GM04503 (cell line): ENCODE results near the gene HPGDS.
"Not testable (repeated sequence)": the region's sequence is repeated elsewhere in the genome, so short reads cannot be mapped to it uniquely, and the experiment has no call there.

Source experiments
- DNase-seq: peaks from one replicate; pipeline ENCODE4 v3.0.0-alpha.2; 2012; ENCODE audit warnings: low read depth

The HPGDS gene

GRCh38 chr4:94357624-94358023 lies 15.0 kb upstream of the HPGDS start:
- no peak for DNase-seq

GRCh38 chr4:94356444-94356843 lies 13.8 kb upstream of the HPGDS start:
- DNase-seq = no peak

DNA sequence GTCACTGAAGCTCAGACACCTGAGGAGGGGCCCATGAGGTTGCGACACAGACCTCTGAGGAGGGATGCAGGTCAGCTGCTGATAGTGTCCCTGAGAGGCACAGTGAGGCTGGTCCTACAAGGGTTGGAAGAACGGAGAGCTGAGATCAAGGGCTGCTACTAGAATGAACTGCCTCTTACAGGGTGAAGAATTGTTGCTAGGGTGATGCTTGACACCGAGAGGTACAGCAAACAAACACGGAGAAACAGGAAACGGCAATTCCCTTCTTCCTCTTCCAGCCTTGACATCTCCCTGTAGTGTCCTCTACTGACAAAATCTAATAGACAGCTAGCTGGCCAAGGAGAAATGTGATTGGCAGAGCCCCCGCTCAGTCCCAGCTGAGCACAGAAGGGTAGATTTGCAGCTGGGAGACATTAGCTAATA lies 11.8 kb upstream of the HPGDS start:
- DNase-seq = no peak

- no peak for DNase-seq
Measured at GRCh38 chr4:94352996-94353395, 10.4 kb upstream of the HPGDS start.

- DNase-seq = no peak
Measured at GRCh38 chr4:94352163-94352562, 9.5 kb upstream of the HPGDS start.

DNA sequence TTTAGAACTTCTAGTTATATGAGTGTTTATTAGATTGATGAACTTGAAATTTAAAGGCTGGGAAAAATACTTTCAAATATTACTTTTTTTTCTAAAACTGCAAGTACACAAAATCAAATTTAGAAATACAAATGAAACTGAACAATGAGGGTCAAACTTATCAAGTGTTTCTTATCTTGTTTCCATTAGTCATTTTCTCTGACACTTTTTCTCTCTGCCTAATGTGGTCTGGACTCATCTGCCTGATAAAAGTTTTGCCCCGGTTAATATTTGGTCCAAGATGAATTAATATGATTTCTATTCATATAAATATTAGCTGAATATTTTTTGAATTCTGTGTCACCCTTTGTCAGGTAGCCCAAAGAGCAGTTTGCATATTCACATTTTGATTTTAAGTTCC lies 8.7 kb upstream of the HPGDS start:
- no peak for DNase-seq

DNA sequence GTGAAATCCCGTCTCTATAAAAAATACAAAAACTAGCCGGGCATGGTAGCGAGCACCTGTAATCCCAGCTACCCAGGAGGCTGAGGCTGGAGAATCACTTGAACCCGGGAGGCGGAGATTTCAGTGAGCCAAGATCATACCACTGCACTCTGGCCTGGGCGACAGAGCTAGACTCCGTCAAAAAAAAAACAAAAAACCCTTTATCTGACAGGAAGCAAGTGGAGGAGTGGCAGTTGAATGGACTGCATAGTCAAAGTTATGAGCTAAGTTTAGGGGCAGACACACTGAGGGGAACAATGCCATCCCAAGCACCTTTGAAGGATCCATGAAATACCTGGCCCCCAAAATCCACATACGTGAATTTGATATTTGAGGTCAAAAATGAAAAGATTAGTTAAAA lies 7.5 kb upstream of the HPGDS start:
- no peak for DNase-seq

- no peak for DNase-seq
Measured at GRCh38 chr4:94349193-94349592, 6.6 kb upstream of the HPGDS start.

DNA sequence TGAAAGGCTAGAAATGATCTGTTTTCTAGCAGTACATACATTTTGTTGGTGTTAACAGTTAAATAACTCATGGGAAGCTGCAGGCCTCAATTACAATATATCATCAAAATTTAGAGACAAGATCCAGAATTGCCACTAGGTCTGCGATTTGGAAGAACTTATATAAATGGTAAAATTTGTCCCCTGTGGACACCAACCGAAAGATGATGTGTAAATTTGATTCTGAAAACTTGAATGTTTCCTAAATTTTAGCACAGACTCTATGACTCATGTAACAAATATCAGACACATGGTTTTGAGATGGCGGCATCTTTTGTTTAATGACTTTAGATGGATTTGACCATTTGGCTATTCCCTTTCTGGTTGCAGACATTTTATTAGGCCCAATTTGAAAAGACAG lies 6.0 kb upstream of the HPGDS start:
- no peak for DNase-seq

GRCh38 chr4:94346541-94346940 lies 3.9 kb upstream of the HPGDS start:
- DNase-seq = no peak

- no peak for DNase-seq
Measured at GRCh38 chr4:94345969-94346368, 3.3 kb upstream of the HPGDS start.

DNA sequence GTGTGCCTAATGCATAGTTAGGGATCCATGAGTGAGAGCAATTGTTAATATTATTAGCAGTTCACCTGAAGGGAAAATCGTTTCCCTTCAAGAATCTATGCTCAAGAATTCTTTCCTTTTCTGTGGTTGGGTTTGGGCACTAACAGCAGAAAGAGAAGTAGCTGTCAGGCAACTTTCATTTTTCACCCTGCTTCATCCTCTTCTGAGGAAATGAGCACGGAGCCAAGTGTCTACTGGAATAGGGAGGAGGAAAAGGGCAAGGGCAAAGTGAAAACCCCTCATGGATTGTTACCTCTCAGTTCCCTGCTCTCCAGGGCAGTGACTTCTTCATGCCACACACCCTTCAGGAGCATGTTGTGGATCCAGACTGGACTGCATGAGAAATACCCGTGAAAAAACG lies 2.6 kb upstream of the HPGDS start:
- DNase-seq = no peak

DNA sequence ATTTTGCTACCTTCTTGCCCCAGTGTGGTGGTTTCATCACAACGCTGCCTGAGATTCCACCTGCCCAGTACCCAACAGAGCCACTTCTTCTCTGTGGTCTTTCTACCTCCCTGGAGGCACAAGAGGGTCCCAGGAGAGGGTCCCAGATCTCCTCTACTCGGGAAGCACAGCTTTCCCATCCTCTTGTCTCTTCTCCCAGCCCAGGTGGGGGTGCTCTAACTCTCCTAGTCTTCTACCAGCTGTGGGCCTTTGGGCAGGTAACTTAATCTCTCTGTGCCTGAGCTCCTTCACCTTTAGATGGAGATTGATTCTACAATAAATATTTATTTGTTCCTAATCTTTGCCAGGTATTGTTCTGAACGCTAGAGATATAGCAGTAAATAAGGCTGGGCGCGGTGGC lies 1.8 kb upstream of the HPGDS start:
- DNase-seq = no peak

DNA sequence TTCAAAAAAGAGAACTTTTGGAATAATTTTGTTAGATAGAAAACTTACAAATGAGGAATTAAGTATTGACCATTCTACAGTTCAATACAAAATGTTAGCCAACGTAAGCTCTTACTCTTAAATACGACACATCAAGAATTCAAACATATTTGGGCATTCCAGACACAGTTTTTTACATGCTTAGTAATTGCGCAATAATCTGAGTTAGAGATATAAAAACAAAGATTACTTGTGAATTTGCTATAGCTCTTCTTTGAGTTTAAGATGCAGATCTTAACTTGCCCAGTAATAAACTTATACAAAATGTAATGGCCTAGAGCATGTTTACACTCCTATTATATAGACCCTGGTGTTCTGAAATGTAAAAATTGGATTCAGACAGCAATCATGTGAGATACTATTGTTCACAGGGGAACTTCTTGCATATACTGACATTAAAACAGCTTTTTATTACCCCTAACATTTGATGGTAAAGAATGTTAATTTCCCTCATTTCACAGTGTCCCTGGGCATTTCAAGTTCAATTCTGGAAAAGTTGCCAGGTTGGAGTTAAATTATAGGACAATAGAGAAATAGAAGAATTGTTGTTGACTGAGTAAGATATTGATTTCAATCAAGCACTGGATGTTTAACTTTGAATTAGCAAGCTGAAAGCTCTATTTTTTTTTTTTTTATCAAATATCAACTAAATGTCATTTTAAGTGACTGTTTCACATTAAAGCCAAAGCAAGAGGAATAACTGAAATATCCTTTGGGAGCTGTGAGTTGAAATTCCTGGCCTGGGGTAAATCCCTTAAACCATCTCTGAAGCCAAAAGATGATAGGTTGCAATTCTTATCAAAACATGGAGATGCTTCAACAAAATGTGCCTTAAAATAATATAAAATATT lies 910 bp downstream of the HPGDS start:
- no peak for DNase-seq

DNA sequence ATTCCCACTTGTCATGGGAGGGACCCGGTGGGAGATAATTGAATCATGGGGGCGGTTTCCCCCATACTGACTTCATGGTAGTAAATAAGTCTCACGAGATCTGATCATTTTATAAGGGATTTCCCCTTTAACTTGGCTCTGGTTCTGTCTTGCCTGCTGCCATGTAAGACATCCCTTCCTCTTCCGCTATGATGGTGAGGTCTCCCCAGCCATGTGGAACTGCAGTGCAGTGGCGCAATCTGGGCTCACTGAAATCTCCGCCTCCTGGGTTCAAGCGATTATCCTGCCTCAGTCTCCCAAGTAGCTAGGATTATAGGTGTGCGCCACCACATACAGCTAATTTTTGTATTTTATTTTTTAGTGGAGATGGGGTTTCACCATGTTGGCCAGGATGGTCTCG lies 2.9 kb downstream of the HPGDS start:
- no peak for DNase-seq

- DNase-seq = no peak
Measured at GRCh38 chr4:94338681-94339351, 3.8 kb downstream of the HPGDS start.

DNA sequence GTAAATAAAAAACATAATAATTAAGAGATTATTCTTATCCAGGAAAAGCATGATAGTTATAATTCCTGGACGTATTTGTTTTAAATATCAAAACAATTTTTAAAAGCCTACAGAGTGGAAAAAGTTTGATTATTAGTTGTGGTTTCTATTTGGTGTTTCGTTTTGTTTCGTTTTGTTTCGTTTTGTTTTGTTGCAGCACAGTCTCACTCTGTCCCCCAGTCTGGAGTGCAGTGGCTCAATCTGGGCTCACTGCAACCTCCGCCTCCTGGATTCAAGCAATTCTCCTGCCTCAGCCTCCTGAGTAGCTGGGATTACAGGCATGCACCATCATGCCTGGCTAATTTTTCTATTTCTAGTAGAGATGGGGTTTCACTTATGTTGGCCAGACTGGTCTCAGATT lies 5.8 kb downstream of the HPGDS start:
- not testable (repeated sequence) for DNase-seq

GRCh38 chr4:94336303-94336702 lies 6.3 kb downstream of the HPGDS start:
- DNase-seq = no peak

DNA sequence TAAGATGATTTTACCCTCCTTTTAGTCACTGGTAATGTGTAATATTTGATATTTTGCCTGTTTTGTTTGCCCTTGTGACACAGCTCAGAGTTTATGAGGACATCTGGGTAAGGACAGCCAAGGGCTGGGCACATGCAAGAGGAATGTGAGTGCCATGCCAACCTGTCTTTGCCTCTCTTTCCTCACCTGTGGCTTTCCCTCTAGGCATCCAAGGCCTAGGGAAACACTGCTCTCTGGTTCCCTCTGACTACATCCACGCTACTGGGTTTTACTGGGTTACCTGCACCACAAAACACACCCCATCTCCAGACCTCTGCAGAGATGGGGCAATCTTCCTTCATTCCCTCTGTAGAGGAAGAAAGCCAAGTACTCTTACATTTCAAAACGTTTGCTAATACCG lies 7.7 kb downstream of the HPGDS start:
- DNase-seq = no peak

DNA sequence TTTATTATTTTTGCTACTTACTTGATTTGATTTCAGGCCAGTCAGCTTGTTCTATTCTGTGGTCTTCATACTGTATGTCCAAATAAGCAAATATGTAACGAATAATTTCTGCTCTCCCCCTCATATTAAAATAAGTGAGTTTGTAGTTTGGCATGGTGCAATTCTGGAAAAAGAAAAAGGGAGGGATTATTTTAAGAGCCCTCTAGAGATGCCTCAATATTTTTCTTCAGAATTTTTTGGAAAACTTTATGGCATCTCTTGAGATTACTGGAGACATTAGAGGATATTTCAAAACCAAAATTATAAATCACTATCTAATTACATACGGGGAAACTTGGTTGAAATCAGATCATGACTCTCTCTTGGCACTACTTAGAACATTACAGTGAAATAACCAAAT lies 8.2 kb downstream of the HPGDS start:
- DNase-seq = no peak

- DNase-seq = no peak
Measured at GRCh38 chr4:94333866-94334265, 8.8 kb downstream of the HPGDS start.

DNA sequence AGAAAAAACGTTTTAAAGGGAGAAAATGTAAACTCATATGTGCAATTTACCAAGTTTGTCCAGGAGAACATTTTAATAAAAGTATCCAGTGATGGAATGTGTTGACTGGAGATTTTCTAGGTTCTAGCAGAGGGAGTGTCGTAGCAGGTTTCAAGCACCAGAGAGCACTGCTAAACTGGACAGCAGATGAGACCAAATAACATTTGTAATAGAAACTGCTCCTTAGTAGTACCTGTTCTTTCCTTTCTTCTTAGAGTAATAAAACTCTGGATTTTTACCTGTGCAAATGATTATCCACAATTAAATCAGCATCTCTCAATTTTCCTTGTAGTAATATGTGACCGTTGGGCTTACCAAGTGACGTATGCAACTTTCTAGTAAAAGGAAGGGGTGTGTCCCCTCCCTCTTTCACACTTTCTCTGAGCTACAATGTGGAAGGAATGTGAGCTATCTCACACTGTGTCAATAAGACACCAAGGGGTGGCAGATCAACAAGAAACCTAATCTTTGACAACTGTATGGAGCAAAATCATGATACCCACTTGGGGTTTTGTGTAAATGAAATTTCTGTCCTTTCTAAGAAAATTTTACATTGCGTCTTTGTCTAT lies 9.5 kb downstream of the HPGDS start:
- DNase-seq = no peak

DNA sequence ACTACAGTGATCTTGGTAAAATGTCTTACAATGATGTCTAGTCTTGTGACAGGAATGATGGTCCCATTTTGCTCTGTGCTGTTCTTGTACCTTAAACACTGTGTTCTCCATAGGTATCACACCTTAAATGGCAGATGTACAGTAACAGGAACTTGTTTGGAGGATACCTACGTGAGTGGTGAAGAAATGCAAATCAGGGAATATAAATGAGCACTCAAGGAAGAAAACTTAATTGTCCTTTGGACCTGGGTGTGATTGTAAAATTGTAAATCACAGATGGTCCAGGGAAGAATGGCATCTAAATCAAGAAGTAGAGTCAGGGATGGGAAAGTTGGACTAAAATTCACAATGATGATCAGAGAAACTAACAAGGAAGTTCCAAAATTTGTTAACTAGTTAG lies 12.7 kb downstream of the HPGDS start:
- DNase-seq = no peak
